ENCODE measurements around the gene PAIP2B. TPM values are rescaled to one million over a fixed set of nuclear protein-coding genes. Genes with fewer than 3 reads are reported as not detected.
"Not testable (repeated sequence)": the region's sequence is repeated elsewhere in the genome, so short reads cannot be mapped to it uniquely, and the experiment has no call there.

PAIP2B gene
- total and polyA plus RNA-seq, 9 donors, result 3.3 to 6.2 (median 4.0) TPM

DNA sequence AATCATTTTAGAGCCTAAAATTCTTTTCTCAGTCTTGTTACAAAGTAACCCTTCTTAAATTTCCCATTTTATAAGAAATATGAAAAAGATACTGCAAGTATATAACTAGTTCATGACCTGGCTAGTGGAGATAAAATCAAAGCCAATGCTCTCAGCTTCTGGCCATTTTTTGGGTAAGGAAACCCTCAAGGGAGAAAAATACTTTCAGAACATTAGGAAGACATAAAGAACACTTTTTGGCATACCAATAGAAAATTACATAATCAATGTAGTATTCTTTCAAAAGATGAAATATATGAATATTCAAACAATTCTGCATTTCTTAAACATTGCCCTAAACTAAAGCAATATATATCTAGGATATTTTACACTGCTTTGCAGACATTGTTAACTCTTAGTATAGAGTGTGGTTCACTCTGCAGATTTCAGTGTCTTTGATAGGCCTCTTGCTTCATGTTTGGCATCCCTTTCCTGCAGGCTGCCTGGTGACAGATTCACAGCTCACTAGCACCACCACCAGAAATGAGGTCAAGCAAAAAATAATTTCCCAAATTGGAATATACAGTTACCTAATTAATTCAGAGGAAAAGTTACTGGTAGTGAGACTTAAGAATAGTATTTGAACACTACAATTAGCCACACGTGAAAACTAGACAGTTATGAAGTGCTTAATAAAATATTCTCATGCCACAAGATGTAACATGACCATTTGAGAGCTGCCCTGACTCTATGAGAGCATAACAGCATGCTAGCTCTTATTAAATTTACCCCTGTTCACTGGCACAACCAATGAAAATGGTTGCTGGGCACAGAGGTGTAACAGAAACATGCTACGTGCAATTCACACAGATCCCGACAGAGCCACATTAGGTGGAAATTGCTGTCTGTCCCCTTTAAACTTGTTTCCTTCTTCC lies 36.0 kb downstream of the PAIP2B start:
- 87% methylated on average over 2 of the region's 3 CpGs for WGBS (ENCODE audit: insufficient coverage)
- H3K4me3 ChIP-seq (ENCODE audit: low read length), result no peak overlapping the region
- H3K4me1 ChIP-seq (ENCODE audit: control insufficient read depth, insufficient read depth, low read length), result no peaks in the 10 kb centered on the region
- H3K27ac ChIP-seq (ENCODE audit: low read length), result no peak overlapping the region
- no peaks in the 10 kb centered on the region for H3K36me3 ChIP-seq (ENCODE audit: control insufficient read depth, insufficient read depth, low read length)
- no peaks in the 10 kb centered on the region for H3K27me3 ChIP-seq (ENCODE audit: control insufficient read depth, insufficient read depth, low read length)
- no peaks in the 10 kb centered on the region for H3K9me3 ChIP-seq (replicated peaks; ENCODE audit: control insufficient read depth, low read depth, low read length)
- peak; percentile 74 for DNase-seq

GRCh38 chr2:71187589-71187988 lies 39.3 kb downstream of the PAIP2B start:
- no peak overlapping the region for H3K27ac ChIP-seq (ENCODE audit: low read length)
- DNase-seq, result no peak

GRCh38 chr2:71186973-71187372 lies 39.9 kb downstream of the PAIP2B start:
- WGBS (ENCODE audit: insufficient coverage), result no CpG with 5 or more reads among the region's 1 CpG
- no peaks in the 10 kb centered on the region for H3K36me3 ChIP-seq (ENCODE audit: control insufficient read depth, insufficient read depth, low read length)
- no peak overlapping the region for H3K27ac ChIP-seq (ENCODE audit: low read length)

More at GRCh38 chr2:71187589-71187988, 39.3 kb downstream of the PAIP2B start:
- H3K9me3 ChIP-seq (replicated peaks; ENCODE audit: control insufficient read depth, low read depth, low read length), result no peaks in the 10 kb centered on the region
- no peaks in the 10 kb centered on the region for H3K27me3 ChIP-seq (ENCODE audit: control insufficient read depth, insufficient read depth, low read length)
- H3K4me1 ChIP-seq (ENCODE audit: control insufficient read depth, insufficient read depth, low read length), result no peaks in the 10 kb centered on the region
- H3K36me3 ChIP-seq (ENCODE audit: control insufficient read depth, insufficient read depth, low read length), result no peaks in the 10 kb centered on the region
- WGBS (ENCODE audit: insufficient coverage), result no CpG with 5 or more reads among the region's 2 CpGs
- H3K4me3 ChIP-seq (ENCODE audit: low read length), result no peak overlapping the region

GRCh38 chr2:71183306-71184115 lies 43.4 kb downstream of the PAIP2B start:
- H3K27ac ChIP-seq (ENCODE audit: low read length); DNase-seq; H3K4me1 ChIP-seq (ENCODE audit: control insufficient read depth, insufficient read depth, low read length); H3K36me3 ChIP-seq (ENCODE audit: control insufficient read depth, insufficient read depth, low read length); H3K4me3 ChIP-seq (ENCODE audit: low read length); H3K9me3 ChIP-seq (replicated peaks; ENCODE audit: control insufficient read depth, low read depth, low read length); H3K27me3 ChIP-seq (ENCODE audit: control insufficient read depth, insufficient read depth, low read length): not testable (repeated sequence)
- WGBS (ENCODE audit: insufficient coverage), result 80% methylated on average over 1 of the region's 5 CpGs

More at GRCh38 chr2:71186973-71187372, 39.9 kb downstream of the PAIP2B start:
- H3K4me3 ChIP-seq (ENCODE audit: low read length), result no peak overlapping the region
- DNase-seq, result no peak
- H3K4me1 ChIP-seq (ENCODE audit: control insufficient read depth, insufficient read depth, low read length), result no peaks in the 10 kb centered on the region
- H3K9me3 ChIP-seq (replicated peaks; ENCODE audit: control insufficient read depth, low read depth, low read length), result no peaks in the 10 kb centered on the region
- H3K27me3 ChIP-seq (ENCODE audit: control insufficient read depth, insufficient read depth, low read length), result no peaks in the 10 kb centered on the region

DNA sequence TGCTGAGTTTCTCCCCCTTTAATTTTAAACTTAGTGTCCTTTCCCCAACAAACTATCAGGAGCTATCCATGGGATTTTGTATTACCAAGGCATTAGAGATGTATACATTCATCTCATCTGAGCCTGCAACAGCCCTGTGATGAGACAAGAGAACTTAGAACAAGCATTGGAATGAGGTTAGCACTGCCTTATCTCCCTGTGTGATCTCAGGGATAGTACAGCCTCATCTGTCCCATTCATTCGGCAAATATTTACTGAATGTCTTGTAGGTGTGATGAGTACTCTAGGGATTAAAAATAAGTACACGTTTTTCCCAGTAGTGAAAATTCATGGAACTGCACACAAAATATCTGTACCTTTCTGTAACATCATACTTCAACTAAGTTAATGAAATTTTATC lies 45.6 kb downstream of the PAIP2B start:
- WGBS (ENCODE audit: insufficient coverage), result no CpG with 5 or more reads among the region's 2 CpGs
- DNase-seq, result no peak
- H3K27ac ChIP-seq (ENCODE audit: low read length), result no peak overlapping the region

GRCh38 chr2:71178836-71179235 lies 48.1 kb downstream of the PAIP2B start:
- not testable (repeated sequence) for H3K9me3 ChIP-seq (replicated peaks; ENCODE audit: control insufficient read depth, low read depth, low read length); H3K36me3 ChIP-seq (ENCODE audit: control insufficient read depth, insufficient read depth, low read length); DNase-seq; H3K27me3 ChIP-seq (ENCODE audit: control insufficient read depth, insufficient read depth, low read length); H3K4me3 ChIP-seq (ENCODE audit: low read length); H3K27ac ChIP-seq (ENCODE audit: low read length); H3K4me1 ChIP-seq (ENCODE audit: control insufficient read depth, insufficient read depth, low read length)
- WGBS (ENCODE audit: insufficient coverage), result 76% methylated on average over 5 of the region's 8 CpGs

More for the DNA sequence above, 45.6 kb downstream of the PAIP2B start:
- Histone ChIP-seq H3K4me3 (ENCODE audit: low read length) (no peak overlapping the region), H3K4me1 (ENCODE audit: control insufficient read depth, insufficient read depth, low read length) (no peaks in the 10 kb centered on the region), H3K36me3 (ENCODE audit: control insufficient read depth, insufficient read depth, low read length) (no peaks in the 10 kb centered on the region), H3K9me3 (replicated peaks; ENCODE audit: control insufficient read depth, low read depth, low read length) (no peaks in the 10 kb centered on the region), H3K27me3 (ENCODE audit: control insufficient read depth, insufficient read depth, low read length) (no peaks in the 10 kb centered on the region)

- peaks cover 2% of the 10 kb centered on the region for H3K27me3 ChIP-seq (ENCODE audit: control insufficient read depth, insufficient read depth, low read length)
- no CpG with 5 or more reads among the region's 3 CpGs for WGBS (ENCODE audit: insufficient coverage)
- H3K9me3 ChIP-seq (replicated peaks; ENCODE audit: control insufficient read depth, low read depth, low read length), result no peaks in the 10 kb centered on the region
- no peak for DNase-seq
- no peaks in the 10 kb centered on the region for H3K36me3 ChIP-seq (ENCODE audit: control insufficient read depth, insufficient read depth, low read length)
- H3K27ac ChIP-seq (ENCODE audit: low read length), result no peak overlapping the region
- H3K4me3 ChIP-seq (ENCODE audit: low read length), result no peak overlapping the region
- no peaks in the 10 kb centered on the region for H3K4me1 ChIP-seq (ENCODE audit: control insufficient read depth, insufficient read depth, low read length)
Observed at GRCh38 chr2:71174207-71174606, 52.7 kb downstream of the PAIP2B start.

DNA sequence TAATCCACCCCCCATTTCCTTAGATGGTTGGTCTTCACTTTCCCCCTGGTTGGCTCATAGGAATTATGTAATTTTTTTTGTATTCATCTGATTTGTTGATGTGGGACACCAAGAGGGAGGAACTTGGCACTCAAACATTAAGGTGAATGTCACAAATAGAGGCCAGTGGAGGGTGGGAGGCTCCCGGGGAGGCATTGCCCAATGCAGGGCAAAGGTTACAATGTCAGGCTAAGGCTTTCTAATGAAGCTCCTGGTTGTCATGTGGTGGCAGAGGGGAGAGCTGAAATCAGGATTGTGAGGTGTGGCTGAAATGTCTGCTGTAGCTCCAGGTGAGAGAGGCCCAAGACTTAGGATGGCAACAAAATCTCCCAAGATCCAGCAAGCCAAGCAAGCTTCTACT lies 53.8 kb downstream of the PAIP2B start:
- WGBS (ENCODE audit: insufficient coverage), result 50% methylated on average over 1 of the region's 1 CpG
- Histone ChIP-seq H3K36me3 (ENCODE audit: control insufficient read depth, insufficient read depth, low read length) (no peaks in the 10 kb centered on the region), H3K9me3 (replicated peaks; ENCODE audit: control insufficient read depth, low read depth, low read length) (no peaks in the 10 kb centered on the region), H3K27me3 (ENCODE audit: control insufficient read depth, insufficient read depth, low read length) (peaks cover 2% of the 10 kb centered on the region), H3K4me3 (ENCODE audit: low read length) (no peak overlapping the region), H3K4me1 (ENCODE audit: control insufficient read depth, insufficient read depth, low read length) (no peaks in the 10 kb centered on the region), H3K27ac (ENCODE audit: low read length) (no peak overlapping the region)
- no peak for DNase-seq

DNA sequence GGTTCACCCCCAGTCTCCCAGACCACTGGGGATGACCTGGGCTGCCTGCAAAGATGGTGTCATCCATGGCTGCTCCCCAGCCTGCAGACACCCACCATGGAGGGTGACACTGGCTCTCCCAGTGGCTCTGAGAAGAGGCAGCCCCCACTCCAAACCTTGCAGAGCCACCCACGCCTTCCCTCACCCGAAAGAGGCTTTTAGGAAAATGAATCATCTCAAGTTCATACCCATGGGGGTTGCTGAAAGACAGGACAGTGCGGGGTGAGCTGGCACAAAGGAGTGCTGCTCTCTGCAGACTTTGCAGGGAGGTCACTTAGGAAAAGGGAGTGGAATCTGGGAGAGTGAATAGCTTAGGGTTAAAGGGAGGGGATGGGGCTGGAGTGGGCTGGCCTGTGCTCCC lies 60.1 kb downstream of the PAIP2B start:
- H3K36me3 ChIP-seq (ENCODE audit: control insufficient read depth, insufficient read depth, low read length), result no peaks in the 10 kb centered on the region
- peaks cover 3% of the 10 kb centered on the region for H3K27me3 ChIP-seq (ENCODE audit: control insufficient read depth, insufficient read depth, low read length)
- H3K4me1 ChIP-seq (ENCODE audit: control insufficient read depth, insufficient read depth, low read length), result no peaks in the 10 kb centered on the region
- DNase-seq, result no peak
- H3K9me3 ChIP-seq (replicated peaks; ENCODE audit: control insufficient read depth, low read depth, low read length), result no peaks in the 10 kb centered on the region
- H3K27ac ChIP-seq (ENCODE audit: low read length), result no peak overlapping the region
- H3K4me3 ChIP-seq (ENCODE audit: low read length), result no peak overlapping the region
- 83% methylated on average over 1 of the region's 3 CpGs for WGBS (ENCODE audit: insufficient coverage)

DNA sequence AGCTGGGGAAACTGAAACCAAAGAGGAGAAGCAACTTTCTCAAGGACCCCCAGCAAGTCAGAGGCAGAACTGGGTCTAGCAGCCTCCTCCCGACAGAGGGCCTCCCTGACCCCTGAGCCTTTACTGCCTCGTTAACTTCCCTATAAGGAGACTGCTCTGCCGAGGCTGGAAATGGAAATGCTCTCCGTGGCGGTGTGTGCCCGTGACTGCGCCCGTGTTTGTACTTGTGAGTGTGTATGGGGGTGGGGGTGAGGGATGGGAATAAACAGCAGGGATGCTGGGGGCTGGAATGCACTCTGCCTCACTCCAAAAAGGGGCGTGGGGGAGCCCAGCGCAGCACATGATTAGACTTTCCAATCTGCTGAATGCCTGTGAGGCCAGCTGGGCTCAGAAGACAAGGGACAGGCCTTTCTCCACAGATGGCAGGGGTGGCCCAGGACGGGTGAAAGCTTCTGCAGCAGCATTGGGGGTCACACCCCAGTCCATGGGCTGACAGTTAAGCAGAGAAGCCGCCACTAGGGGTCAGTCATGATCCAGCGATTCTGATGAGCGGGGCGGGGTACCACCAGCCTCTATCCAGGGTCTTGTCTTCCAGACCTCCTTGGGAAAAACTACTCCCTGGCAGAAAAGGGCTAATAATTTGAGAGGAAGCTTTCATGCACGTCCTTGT lies 69.6 kb downstream of the PAIP2B start:
- Histone ChIP-seq H3K36me3 (ENCODE audit: control insufficient read depth, insufficient read depth, low read length) (no peaks in the 10 kb centered on the region), H3K9me3 (replicated peaks; ENCODE audit: control insufficient read depth, low read depth, low read length) (no peaks in the 10 kb centered on the region), H3K27ac (ENCODE audit: low read length) (peak overlapping the region; percentile 42), H3K4me1 (ENCODE audit: control insufficient read depth, insufficient read depth, low read length) (peaks cover 16% of the 10 kb centered on the region), H3K4me3 (ENCODE audit: low read length) (peak overlapping the region; percentile 17), H3K27me3 (ENCODE audit: control insufficient read depth, insufficient read depth, low read length) (peaks cover 3% of the 10 kb centered on the region)
- 9% methylated on average over 9 of the region's 16 CpGs for whole genome bisulfite sequencing (ENCODE audit: insufficient coverage)
- peak; percentile 59 for DNase-seq
